GM23338 (cell line): ENCODE data around the gene MRPL24.

ENCODE experiments used
- CREB1 ChIP-seq: fragments of 250-450 bp; sonication (Bioruptor Pico); IDR thresholded peaks from 2 replicates; pipeline ENCODE4 v1.5.0; 2020; ENCODE audit warnings: low read depth, mild to moderate bottlenecking, moderate library complexity
- CTCF ChIP-seq, 2 experiments: fragments of 200-600 bp in 1 of 2; sonication (generic) in 1 of 2; conservative IDR thresholded peaks; 2 replicates each; pipeline versions ENCODE4 v1.5.1 to v1.6.1; 2016 to 2017; ENCODE audit warnings: antibody characterized with exemption in 2 of 2, low read depth in 2 of 2, mild to moderate bottlenecking in 2 of 2, moderate library complexity in 1 of 2
- ETS1 ChIP-seq: IDR thresholded peaks from 2 replicates; pipeline ENCODE4 v1.6.1; 2016; ENCODE audit warnings: antibody characterized with exemption
- EZH2 ChIP-seq: fragments of 200-600 bp; sonication (generic); IDR thresholded peaks from one replicate; pipeline ENCODE4 v1.8.0; 2017; ENCODE audit warnings: antibody characterized with exemption, mild to moderate bottlenecking, low read depth; ENCODE audit not compliant: unreplicated experiment
- EZH2phosphoT487 ChIP-seq: fragments of 200-600 bp; sonication (generic); IDR thresholded peaks from one replicate; pipeline ENCODE4 v1.8.1; 2018; ENCODE audit warnings: antibody characterized with exemption; ENCODE audit not compliant: unreplicated experiment
- JUNB ChIP-seq: IDR thresholded peaks from one replicate; pipeline ENCODE4 v1.6.1; 2016; ENCODE audit warnings: antibody characterized with exemption; ENCODE audit not compliant: unreplicated experiment
- NANOG ChIP-seq: IDR thresholded peaks from 2 replicates; pipeline ENCODE4 v1.6.1; 2016; ENCODE audit warnings: antibody characterized with exemption, borderline replicate concordance
- POLR2AphosphoS5 ChIP-seq: IDR thresholded peaks from 2 replicates; pipeline ENCODE4 v1.6.1; 2016; ENCODE audit warnings: antibody characterized with exemption, low read depth
- STAT1 ChIP-seq: IDR thresholded peaks from one replicate; pipeline ENCODE4 v1.6.1; 2016; ENCODE audit warnings: antibody characterized with exemption; ENCODE audit not compliant: unreplicated experiment
- ZNF114 ChIP-seq: fragments of 250-450 bp; sonication (Bioruptor Pico); IDR thresholded peaks from 2 replicates; pipeline ENCODE4 v1.5.0; 2020; ENCODE audit warnings: mild to moderate bottlenecking, moderate library complexity
- ZNF331 ChIP-seq: fragments of 250-450 bp; sonication (Bioruptor Pico); IDR thresholded peaks from 2 replicates; pipeline ENCODE4 v1.5.0; 2020; ENCODE audit warnings: low read depth, mild to moderate bottlenecking, moderate library complexity
- TF ChIP-seq, protein P1 (sequence below): IDR thresholded peaks from one replicate; pipeline ENCODE4 v1.6.1; 2018; ENCODE audit warnings: antibody characterized with exemption; ENCODE audit not compliant: unreplicated experiment
- TF ChIP-seq, protein P2 (sequence below): fragments of 250-450 bp; sonication (Bioruptor Pico); IDR thresholded peaks from 2 replicates; pipeline ENCODE4 v1.5.0; 2020; ENCODE audit warnings: mild to moderate bottlenecking, moderate library complexity

GRCh38 chr1:156767879-156768604 is 27.2 kb upstream of the MRPL24 start:
- no peak for TF ChIP-seq JUNB
- TF ChIP-seq CTCF (conservative IDR thresholded peaks at IDR 0.05; ENCODE audit: low read depth in 2 of 2) = no peak
- TF ChIP-seq EZH2 = no peak
- TF ChIP-seq CREB1 (CRISPR knock-in tag) = no peak
- no peak; the same call in 1 of the 2 replicates for TF ChIP-seq POLR2AphosphoS5
- TF ChIP-seq EZH2phosphoT487 = no peak
- no peak for TF ChIP-seq STAT1
- TF ChIP-seq, protein P1, sequence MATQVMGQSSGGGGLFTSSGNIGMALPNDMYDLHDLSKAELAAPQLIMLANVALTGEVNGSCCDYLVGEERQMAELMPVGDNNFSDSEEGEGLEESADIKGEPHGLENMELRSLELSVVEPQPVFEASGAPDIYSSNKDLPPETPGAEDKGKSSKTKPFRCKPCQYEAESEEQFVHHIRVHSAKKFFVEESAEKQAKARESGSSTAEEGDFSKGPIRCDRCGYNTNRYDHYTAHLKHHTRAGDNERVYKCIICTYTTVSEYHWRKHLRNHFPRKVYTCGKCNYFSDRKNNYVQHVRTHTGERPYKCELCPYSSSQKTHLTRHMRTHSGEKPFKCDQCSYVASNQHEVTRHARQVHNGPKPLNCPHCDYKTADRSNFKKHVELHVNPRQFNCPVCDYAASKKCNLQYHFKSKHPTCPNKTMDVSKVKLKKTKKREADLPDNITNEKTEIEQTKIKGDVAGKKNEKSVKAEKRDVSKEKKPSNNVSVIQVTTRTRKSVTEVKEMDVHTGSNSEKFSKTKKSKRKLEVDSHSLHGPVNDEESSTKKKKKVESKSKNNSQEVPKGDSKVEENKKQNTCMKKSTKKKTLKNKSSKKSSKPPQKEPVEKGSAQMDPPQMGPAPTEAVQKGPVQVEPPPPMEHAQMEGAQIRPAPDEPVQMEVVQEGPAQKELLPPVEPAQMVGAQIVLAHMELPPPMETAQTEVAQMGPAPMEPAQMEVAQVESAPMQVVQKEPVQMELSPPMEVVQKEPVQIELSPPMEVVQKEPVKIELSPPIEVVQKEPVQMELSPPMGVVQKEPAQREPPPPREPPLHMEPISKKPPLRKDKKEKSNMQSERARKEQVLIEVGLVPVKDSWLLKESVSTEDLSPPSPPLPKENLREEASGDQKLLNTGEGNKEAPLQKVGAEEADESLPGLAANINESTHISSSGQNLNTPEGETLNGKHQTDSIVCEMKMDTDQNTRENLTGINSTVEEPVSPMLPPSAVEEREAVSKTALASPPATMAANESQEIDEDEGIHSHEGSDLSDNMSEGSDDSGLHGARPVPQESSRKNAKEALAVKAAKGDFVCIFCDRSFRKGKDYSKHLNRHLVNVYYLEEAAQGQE = no peak
- no peak for TF ChIP-seq ETS1
- TF ChIP-seq NANOG = no peak
- no peak for TF ChIP-seq ZNF114 (CRISPR knock-in tag)
- no peak for TF ChIP-seq ZNF331 (CRISPR knock-in tag)
- TF ChIP-seq, protein P2, sequence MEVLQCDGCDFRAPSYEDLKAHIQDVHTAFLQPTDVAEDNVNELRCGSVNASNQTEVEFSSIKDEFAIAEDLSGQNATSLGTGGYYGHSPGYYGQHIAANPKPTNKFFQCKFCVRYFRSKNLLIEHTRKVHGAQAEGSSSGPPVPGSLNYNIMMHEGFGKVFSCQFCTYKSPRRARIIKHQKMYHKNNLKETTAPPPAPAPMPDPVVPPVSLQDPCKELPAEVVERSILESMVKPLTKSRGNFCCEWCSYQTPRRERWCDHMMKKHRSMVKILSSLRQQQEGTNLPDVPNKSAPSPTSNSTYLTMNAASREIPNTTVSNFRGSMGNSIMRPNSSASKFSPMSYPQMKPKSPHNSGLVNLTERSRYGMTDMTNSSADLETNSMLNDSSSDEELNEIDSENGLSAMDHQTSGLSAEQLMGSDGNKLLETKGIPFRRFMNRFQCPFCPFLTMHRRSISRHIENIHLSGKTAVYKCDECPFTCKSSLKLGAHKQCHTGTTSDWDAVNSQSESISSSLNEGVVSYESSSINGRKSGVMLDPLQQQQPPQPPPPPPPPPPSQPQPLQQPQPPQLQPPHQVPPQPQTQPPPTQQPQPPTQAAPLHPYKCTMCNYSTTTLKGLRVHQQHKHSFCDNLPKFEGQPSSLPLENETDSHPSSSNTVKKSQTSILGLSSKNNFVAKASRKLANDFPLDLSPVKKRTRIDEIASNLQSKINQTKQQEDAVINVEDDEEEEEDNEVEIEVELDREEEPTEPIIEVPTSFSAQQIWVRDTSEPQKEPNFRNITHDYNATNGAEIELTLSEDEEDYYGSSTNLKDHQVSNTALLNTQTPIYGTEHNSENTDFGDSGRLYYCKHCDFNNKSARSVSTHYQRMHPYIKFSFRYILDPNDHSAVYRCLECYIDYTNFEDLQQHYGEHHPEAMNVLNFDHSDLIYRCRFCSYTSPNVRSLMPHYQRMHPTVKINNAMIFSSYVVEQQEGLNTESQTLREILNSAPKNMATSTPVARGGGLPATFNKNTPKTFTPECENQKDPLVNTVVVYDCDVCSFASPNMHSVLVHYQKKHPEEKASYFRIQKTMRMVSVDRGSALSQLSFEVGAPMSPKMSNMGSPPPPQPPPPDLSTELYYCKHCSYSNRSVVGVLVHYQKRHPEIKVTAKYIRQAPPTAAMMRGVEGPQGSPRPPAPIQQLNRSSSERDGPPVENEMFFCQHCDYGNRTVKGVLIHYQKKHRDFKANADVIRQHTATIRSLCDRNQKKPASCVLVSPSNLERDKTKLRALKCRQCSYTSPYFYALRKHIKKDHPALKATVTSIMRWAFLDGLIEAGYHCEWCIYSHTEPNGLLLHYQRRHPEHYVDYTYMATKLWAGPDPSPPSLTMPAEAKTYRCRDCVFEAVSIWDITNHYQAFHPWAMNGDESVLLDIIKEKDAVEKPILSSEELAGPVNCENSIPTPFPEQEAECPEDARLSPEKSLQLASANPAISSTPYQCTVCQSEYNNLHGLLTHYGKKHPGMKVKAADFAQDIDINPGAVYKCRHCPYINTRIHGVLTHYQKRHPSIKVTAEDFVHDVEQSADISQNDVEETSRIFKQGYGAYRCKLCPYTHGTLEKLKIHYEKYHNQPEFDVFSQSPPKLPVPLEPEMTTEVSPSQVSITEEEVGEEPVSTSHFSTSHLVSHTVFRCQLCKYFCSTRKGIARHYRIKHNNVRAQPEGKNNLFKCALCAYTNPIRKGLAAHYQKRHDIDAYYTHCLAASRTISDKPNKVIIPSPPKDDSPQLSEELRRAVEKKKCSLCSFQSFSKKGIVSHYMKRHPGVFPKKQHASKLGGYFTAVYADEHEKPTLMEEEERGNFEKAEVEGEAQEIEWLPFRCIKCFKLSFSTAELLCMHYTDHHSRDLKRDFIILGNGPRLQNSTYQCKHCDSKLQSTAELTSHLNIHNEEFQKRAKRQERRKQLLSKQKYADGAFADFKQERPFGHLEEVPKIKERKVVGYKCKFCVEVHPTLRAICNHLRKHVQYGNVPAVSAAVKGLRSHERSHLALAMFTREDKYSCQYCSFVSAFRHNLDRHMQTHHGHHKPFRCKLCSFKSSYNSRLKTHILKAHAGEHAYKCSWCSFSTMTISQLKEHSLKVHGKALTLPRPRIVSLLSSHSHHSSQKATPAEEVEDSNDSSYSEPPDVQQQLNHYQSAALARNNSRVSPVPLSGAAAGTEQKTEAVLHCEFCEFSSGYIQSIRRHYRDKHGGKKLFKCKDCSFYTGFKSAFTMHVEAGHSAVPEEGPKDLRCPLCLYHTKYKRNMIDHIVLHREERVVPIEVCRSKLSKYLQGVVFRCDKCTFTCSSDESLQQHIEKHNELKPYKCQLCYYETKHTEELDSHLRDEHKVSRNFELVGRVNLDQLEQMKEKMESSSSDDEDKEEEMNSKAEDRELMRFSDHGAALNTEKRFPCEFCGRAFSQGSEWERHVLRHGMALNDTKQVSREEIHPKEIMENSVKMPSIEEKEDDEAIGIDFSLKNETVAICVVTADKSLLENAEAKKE = no peak
